Right atrium auricular region (tissue), 2 donors: ENCODE results near the gene RIMBP2. TPM values are rescaled to one million over a fixed set of nuclear protein-coding genes. Genes with fewer than 3 reads are reported as not detected.

ENCODE experiments used
- DNase-seq: peaks from one replicate; pipeline ENCODE4 v3.0.0-alpha.2; 2019; ENCODE audit warnings: low spot score
- H3K27ac ChIP-seq, 2 donors: fragments of 200-600 bp; sonication (generic); 1 replicate in 1 of 2; 2 replicates in 1 of 2; pipeline ENCODE4 v1.5.1; 2016 to 2019
- H3K27me3 ChIP-seq, 2 donors: fragments of 200-600 bp; sonication (generic); one replicate each; pipeline versions ENCODE4 v1.5.1 to v1.6.0; 2017 to 2019
- H3K36me3 ChIP-seq: fragments of 200-600 bp; sonication (generic); one replicate; pipeline ENCODE4 v1.5.1; 2016
- H3K4me1 ChIP-seq, 2 donors: fragments of 200-600 bp; sonication (generic); one replicate each; pipeline versions ENCODE4 v1.5.1 to v1.6.0; 2017 to 2019
- H3K4me3 ChIP-seq, 2 donors: fragments of 200-600 bp; sonication (generic); 1 replicate in 1 of 2; 2 replicates in 1 of 2; pipeline ENCODE4 v1.5.1; 2017 to 2019; ENCODE audit warnings: mild to moderate bottlenecking in 1 of 2, moderate library complexity in 1 of 2
- H3K9me3 ChIP-seq, 2 donors: fragments of 200-600 bp; sonication (generic); one replicate each; pipeline ENCODE4 v1.5.1; 2019
- total RNA-seq, 2 donors: library from RNA; depleted of rRNA; stranded (reverse); fragments of >200 nt; gene quantifications; one replicate each; pipeline ENCODE4 v1.1.0, GENCODE V29; 2016
- TF ChIP-seq, protein P1 (sequence below), 2 donors: fragments of 200-600 bp; sonication (generic); IDR thresholded peaks; one replicate each; pipeline ENCODE4 v1.5.1; 2019; ENCODE audit warnings: antibody characterized with exemption in 2 of 2

Gene RIMBP2
- total RNA-seq, 2 donors from 2014 or later: 0.04 TPM; not detected in 1

DNA sequence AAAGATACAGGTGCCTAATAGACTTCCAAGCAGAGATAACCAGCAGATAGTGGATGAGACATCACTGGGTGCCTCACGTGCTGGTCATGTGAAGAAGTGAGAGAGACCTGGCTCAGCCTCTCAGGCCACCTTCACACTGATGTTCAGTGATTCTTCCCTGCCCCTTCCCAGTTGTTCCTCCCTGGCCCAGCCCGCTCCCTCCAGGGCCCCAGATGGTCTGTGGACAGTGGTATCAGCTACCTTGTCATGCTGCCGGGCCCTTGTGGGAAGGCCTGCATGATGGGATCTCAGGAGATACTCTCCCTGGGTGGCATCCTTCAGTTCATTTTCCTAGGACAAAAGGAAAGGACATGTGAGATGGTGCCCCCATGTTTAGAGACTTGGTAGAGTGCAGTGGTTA lies 198.5 kb downstream of the RIMBP2 start:
- H3K4me1 ChIP-seq: no peaks in the 10 kb centered on the region
- H3K9me3 ChIP-seq: peaks cover 0 to 25% of the 10 kb centered on the region in 2 donors
- H3K4me3 ChIP-seq: no peak overlapping the region
- no peaks in the 10 kb centered on the region for H3K36me3 ChIP-seq
- TF ChIP-seq, protein P1, sequence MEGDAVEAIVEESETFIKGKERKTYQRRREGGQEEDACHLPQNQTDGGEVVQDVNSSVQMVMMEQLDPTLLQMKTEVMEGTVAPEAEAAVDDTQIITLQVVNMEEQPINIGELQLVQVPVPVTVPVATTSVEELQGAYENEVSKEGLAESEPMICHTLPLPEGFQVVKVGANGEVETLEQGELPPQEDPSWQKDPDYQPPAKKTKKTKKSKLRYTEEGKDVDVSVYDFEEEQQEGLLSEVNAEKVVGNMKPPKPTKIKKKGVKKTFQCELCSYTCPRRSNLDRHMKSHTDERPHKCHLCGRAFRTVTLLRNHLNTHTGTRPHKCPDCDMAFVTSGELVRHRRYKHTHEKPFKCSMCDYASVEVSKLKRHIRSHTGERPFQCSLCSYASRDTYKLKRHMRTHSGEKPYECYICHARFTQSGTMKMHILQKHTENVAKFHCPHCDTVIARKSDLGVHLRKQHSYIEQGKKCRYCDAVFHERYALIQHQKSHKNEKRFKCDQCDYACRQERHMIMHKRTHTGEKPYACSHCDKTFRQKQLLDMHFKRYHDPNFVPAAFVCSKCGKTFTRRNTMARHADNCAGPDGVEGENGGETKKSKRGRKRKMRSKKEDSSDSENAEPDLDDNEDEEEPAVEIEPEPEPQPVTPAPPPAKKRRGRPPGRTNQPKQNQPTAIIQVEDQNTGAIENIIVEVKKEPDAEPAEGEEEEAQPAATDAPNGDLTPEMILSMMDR (IDR thresholded peaks at IDR 0.05): no peak
- DNase-seq: no peak
- H3K27ac ChIP-seq: no peak overlapping the region
- no peaks in the 10 kb centered on the region for H3K27me3 ChIP-seq

DNA sequence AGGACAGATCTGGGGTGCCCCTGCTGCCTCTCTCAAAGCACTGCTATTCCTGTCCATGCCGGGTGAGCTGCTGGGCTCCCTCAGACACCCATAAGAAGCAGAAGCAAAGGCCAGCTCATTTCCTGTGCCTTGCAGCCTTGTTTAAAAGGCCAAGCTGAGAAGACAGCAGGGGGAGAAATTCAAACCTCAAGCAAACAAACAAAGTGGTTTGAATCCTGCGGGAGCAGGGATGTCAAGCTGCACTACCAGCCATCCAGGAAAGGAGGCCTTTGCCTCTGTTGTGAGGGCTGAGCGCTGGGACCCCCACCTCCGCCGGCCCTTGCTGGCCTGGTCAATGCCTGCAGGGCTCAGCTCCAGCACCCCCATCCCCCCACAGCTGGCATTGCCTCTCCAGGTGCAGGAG lies 201.9 kb downstream of the RIMBP2 start:
- no peak overlapping the region for H3K4me3 ChIP-seq
- H3K27ac ChIP-seq: no peak overlapping the region
- no peaks in the 10 kb centered on the region for H3K27me3 ChIP-seq
- H3K4me1 ChIP-seq: no peaks in the 10 kb centered on the region
- peaks cover 0 to 25% of the 10 kb centered on the region in 2 donors for H3K9me3 ChIP-seq
- no peaks in the 10 kb centered on the region for H3K36me3 ChIP-seq
- no peak for DNase-seq
- TF ChIP-seq, protein P1 (IDR thresholded peaks at IDR 0.05): no peak

DNA sequence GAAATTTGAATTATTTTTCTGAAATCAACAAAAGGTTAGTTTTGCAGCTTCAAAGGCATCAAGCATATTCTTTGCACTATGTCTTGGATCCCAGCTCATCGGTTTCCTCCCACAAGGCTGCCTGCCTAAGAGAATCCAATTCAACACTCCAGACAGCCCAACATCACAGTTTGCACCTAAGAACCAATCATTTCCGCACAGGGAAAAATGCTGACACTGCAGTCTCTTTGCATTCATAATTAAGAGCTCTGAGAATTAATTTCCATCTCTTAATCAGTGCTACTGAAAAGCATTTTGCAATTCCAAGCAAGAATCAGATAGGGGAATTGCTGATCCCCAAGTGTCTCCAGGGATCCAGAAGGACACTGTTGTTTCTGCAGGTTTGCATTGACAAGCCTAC lies 202.5 kb downstream of the RIMBP2 start:
- Histone ChIP-seq H3K4me1 (no peaks in the 10 kb centered on the region), H3K27ac (no peak overlapping the region), H3K4me3 (no peak overlapping the region), H3K36me3 (no peaks in the 10 kb centered on the region), H3K27me3 (no peaks in the 10 kb centered on the region), H3K9me3 (peaks cover 0 to 20% of the 10 kb centered on the region in 2 donors)
- TF ChIP-seq, protein P1 (IDR thresholded peaks at IDR 0.05): no peak
- no peak for DNase-seq

DNA sequence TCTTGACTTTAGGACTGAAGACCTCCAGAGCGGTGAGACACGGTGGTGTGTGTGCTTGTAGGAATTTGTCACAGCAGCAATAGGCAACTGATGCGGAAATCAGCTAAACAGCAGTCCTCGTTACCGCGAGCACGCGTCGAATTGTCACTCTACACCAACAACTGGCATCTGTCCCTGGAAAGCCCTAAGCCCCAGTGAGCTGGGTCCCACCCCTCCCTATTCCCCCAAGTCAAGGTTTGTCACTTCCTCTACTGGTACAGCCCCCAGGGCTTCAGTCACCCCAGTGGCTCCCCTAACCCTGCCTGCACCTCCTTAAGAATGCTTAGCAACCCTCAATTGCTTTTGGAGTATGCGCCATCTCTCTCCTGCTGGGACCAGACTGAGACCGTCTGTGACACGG lies 204.8 kb downstream of the RIMBP2 start:
- no peak for DNase-seq
- TF ChIP-seq, protein P1 (IDR thresholded peaks at IDR 0.05): no peak
- Histone ChIP-seq H3K4me1 (no peaks in the 10 kb centered on the region), H3K9me3 (peaks cover 0 to 10% of the 10 kb centered on the region in 2 donors), H3K27me3 (no peaks in the 10 kb centered on the region), H3K27ac (no peak overlapping the region), H3K4me3 (no peak overlapping the region), H3K36me3 (no peaks in the 10 kb centered on the region)

DNA sequence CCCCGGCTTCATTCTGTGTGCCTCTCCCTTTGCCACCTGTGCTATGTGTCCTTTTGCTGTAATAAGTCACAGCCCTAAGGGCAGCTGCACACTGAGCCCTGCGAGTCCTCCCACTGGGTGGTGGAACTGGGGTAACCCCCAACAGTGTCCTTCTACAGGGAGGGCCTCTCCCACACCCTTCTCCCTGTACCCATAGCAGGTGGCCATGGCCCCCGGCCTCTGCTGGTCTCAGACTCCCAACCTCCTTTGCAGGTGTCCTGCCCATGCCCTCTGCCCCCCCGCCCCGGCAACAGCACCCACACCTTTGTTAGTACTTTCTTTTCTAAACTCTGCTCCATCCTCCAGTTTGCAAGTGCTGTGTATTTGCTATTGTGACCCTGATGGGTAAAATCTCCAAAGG lies 206.6 kb downstream of the RIMBP2 start:
- H3K27ac ChIP-seq: no peak overlapping the region
- H3K4me3 ChIP-seq: no peak overlapping the region
- DNase-seq: no peak
- no peaks in the 10 kb centered on the region for H3K27me3 ChIP-seq
- TF ChIP-seq, protein P1 (IDR thresholded peaks at IDR 0.05): no peak
- H3K9me3 ChIP-seq: no peaks in the 10 kb centered on the region
- no peaks in the 10 kb centered on the region for H3K36me3 ChIP-seq
- no peaks in the 10 kb centered on the region for H3K4me1 ChIP-seq

DNA sequence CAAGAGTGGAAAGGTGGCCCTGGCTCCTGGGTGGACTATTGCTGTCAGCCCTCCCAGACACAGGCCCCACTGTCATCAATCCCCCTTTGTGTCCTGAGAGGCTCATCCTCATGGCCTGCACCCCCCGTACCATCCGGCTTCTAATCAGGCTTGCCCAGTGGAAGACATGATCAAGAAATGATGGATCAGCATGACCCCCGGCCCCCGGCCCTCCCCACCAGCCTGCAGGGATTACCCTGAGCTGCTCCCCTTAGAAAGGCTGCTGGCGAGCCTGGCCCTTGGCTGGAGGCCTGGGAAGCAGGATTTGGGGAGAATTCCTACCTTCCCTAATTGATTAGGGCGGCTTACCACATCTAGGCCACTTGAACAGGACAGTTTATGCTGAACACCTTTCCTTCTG lies 207.3 kb downstream of the RIMBP2 start:
- Histone ChIP-seq H3K27ac (no peak overlapping the region), H3K4me1 (no peaks in the 10 kb centered on the region), H3K9me3 (no peaks in the 10 kb centered on the region), H3K36me3 (no peaks in the 10 kb centered on the region), H3K27me3 (no peaks in the 10 kb centered on the region), H3K4me3 (no peak overlapping the region)
- TF ChIP-seq, protein P1 (IDR thresholded peaks at IDR 0.05): no peak
- DNase-seq: no peak
